Measurements from ENCODE around the gene DERA.

- TF ChIP-seq CTCF (IDR thresholded peaks at IDR 0.05) (no peak), POLR2A (IDR thresholded peaks at IDR 0.05) (no peak)
Observed at GRCh38 chr12:15963271-15963670, 52.1 kb downstream of the DERA start.

Data from adrenal gland (tissue), 5 donors.